Cardiac muscle cell (in vitro differentiated cells and primary cell): ENCODE measurements around the gene OR14A16. TPM values are rescaled to one million over a fixed set of nuclear protein-coding genes. Genes with fewer than 3 reads are reported as not detected.

Source experiments
- DNase-seq, 2 donors: peaks; one replicate each; pipeline versions ENCODE4 v3.0.0 to v3.0.0-alpha.2; 2010 to 2017; ENCODE audit warnings: low read depth in 1 of 2, low spot score in 1 of 2
- H3K27ac ChIP-seq: fragments of 200-600 bp; sonication (generic); 2 replicates; pipeline ENCODE4 v1.5.1; 2016
- H3K27me3 ChIP-seq: fragments of 200-600 bp; sonication (generic); 2 replicates; pipeline ENCODE4 v1.6.0; 2016; ENCODE audit warnings: control low read depth
- H3K36me3 ChIP-seq: fragments of 200-600 bp; sonication (generic); 2 replicates; pipeline ENCODE4 v1.5.1; 2016; ENCODE audit warnings: control low read depth
- H3K4me1 ChIP-seq: fragments of 200-600 bp; sonication (generic); 2 replicates; pipeline ENCODE4 v1.8.1; 2017; ENCODE audit warnings: low read depth, mild to moderate bottlenecking, mixed run types
- H3K4me3 ChIP-seq: fragments of 200-600 bp; sonication (generic); 2 replicates; pipeline ENCODE4 v1.5.1; 2016; ENCODE audit warnings: mild to moderate bottlenecking
- H3K9me3 ChIP-seq: fragments of 200-600 bp; sonication (generic); 2 replicates; pipeline ENCODE4 v1.5.1; 2017; ENCODE audit warnings: low read depth, mild to moderate bottlenecking, control low read depth
- polyA plus RNA-seq: library from polyadenylated mRNA; unstranded; fragments of >200 nt; fragmentation: Nextera tagmentation; extraction: Ambion mirVana; gene quantifications from 2 replicates; pipeline ENCODE4 v1.2.1, GENCODE V29; 2016
- total RNA-seq: library from RNA; depleted of rRNA; stranded (reverse); fragments of >200 nt; gene quantifications from 2 replicates; pipeline ENCODE4 v1.2.3, GENCODE V29; 2016
- TF ChIP-seq, protein P1 (sequence below): IDR thresholded peaks from 2 replicates; pipeline ENCODE4 v1.5.1; 2012; ENCODE audit warnings: low read depth, mild to moderate bottlenecking, low read length

OR14A16 gene
- total and polyA plus RNA-seq, 2 experiments from 2014 or later: not detected

DNA sequence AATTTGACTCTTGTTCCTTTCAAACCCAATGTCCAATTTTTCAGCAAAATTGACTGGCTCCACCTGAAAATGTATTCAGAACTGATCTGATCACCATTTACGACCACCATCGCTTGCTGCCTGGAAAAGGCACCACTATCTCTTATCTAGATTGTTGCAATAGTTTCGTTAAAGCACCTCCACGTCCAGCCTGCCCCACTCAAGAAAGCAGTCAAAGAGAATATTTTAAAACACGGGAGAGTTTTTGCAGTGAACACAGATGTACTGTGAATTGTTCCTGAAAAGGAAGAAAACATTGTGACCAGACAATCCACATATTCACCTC, 21.7 kb upstream of the OR14A16 start:
- Histone ChIP-seq H3K27ac (no peak overlapping the region), H3K36me3 (no peaks in the 10 kb centered on the region), H3K4me1 (no peaks in the 10 kb centered on the region), H3K27me3 (no peaks in the 10 kb centered on the region), H3K4me3 (no peak overlapping the region), H3K9me3 (no peaks in the 10 kb centered on the region)
- TF ChIP-seq, protein P1, sequence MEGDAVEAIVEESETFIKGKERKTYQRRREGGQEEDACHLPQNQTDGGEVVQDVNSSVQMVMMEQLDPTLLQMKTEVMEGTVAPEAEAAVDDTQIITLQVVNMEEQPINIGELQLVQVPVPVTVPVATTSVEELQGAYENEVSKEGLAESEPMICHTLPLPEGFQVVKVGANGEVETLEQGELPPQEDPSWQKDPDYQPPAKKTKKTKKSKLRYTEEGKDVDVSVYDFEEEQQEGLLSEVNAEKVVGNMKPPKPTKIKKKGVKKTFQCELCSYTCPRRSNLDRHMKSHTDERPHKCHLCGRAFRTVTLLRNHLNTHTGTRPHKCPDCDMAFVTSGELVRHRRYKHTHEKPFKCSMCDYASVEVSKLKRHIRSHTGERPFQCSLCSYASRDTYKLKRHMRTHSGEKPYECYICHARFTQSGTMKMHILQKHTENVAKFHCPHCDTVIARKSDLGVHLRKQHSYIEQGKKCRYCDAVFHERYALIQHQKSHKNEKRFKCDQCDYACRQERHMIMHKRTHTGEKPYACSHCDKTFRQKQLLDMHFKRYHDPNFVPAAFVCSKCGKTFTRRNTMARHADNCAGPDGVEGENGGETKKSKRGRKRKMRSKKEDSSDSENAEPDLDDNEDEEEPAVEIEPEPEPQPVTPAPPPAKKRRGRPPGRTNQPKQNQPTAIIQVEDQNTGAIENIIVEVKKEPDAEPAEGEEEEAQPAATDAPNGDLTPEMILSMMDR: no peak
- DNase-seq: no peak

DNA sequence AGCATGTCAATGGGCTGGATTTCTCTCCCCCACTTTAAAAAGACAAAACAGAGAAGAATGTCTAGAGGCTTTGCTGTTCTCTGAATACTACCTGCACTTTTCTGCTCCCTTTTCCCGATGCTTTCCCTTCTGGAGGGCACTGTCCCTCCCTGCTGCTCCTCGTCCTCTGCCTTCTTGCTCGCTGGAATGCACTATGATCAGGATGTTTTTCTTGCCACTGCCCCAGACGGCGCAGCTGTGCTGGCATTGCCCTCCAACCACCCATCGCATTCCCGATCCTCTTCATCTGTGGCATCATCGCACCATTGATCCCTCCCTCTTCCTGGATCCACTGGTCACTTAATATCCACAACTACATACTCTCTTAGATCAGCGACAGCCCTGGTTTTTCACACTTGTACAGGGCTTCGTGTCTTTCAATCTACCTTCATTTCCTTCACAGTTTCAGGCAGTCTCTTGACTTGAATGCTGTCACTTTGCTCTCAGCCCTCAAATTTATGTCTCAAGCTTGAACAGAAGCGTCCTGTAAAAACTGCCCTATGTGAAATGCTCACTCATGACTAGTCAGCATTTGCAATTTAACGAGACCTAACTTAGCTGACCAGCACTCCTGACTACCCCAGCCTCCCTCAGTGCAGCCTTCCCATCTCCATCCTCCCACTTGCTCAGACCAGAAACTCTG, 21.2 kb upstream of the OR14A16 start:
- DNase-seq: no peak

DNA sequence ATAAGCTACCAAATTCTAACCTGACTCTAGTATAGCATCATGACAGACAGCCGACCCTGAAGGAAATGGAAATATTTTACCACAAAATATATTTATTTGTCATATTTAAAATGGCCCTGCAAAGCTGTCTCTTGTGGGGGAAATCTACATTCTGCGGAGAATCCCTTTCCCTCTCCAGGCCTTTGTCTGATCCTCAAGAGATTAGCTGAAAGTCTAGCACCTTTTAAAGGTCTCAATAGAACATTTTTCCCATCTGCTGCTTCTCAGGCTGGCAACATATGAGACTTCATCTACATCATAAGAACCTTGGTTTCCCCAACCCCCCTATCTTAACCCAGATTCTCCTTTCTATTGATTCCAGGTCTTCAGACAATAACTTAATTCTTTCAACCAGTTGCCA, 19.5 kb upstream of the OR14A16 start:
- Histone ChIP-seq H3K4me3 (no peak overlapping the region), H3K27me3 (no peaks in the 10 kb centered on the region), H3K36me3 (no peaks in the 10 kb centered on the region), H3K9me3 (no peaks in the 10 kb centered on the region), H3K27ac (no peak overlapping the region), H3K4me1 (no peaks in the 10 kb centered on the region)
- no peak for DNase-seq
- TF ChIP-seq, protein P1: no peak

More for the DNA sequence above, 21.2 kb upstream of the OR14A16 start:
- TF ChIP-seq, protein P1: no peak
- Histone ChIP-seq H3K27me3 (no peaks in the 10 kb centered on the region), H3K9me3 (no peaks in the 10 kb centered on the region), H3K36me3 (no peaks in the 10 kb centered on the region), H3K27ac (no peak overlapping the region), H3K4me1 (no peaks in the 10 kb centered on the region), H3K4me3 (no peak overlapping the region)

DNA sequence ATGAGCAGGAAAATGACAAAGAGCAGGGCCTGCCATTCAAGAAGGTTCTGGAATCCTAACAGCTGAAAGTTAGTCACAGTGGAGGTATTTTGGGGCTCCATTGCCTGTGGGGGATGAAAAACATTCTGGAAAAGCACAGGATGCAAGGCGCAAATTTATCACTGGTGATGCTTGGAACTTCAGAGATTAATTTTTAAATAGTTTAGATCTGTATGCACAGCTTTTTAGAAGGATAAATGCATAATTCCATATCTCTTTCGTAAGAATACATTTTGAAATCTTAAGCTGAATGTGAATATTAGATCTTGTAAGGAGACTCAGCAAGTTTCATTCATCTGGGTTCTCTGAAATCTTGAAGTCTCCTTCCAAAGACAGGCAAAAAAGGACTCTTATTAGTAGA, 17.9 kb upstream of the OR14A16 start, which contains the start of gene OR11L1:
Gene OR11L1, minus strand, starts transcription at position 101 of the 400 bp plus-strand sequence. Its CDS starts 0 bp downstream, at position 101.
- H3K27me3 ChIP-seq: no peaks in the 10 kb centered on the region
- H3K27ac ChIP-seq: no peak within 1 kb of the TSS
- DNase-seq: no peak
- no peaks in the 10 kb centered on the region for H3K4me1 ChIP-seq
- no peak within 1 kb of the TSS for H3K4me3 ChIP-seq
- no peaks in the 10 kb centered on the region for H3K36me3 ChIP-seq
- no peaks in the 10 kb centered on the region for H3K9me3 ChIP-seq
- TF ChIP-seq, protein P1: no peak

DNA sequence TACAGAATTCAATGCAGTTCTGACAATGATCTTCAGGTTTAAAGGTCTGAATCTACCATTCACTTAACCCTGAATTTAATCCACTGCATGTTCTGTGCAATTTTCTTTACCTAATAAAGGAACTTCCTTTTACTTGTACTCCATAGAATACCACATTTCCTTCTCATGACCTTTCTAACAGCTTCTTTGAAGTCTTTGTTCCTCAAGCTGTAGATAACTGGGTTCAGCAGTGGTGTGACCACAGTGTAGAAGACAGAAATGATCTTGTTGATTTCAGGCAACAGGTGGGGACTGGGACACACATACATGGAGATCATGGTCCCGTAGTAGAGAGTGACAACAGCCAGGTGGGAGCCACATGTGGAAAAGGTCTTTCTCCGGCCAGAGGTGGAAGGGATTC, 16.9 kb upstream of the OR14A16 start:
- H3K27me3 ChIP-seq: no peaks in the 10 kb centered on the region
- no peak for DNase-seq
- H3K36me3 ChIP-seq: no peaks in the 10 kb centered on the region
- H3K4me3 ChIP-seq: no peak overlapping the region
- H3K4me1 ChIP-seq: no peaks in the 10 kb centered on the region
- no peak overlapping the region for H3K27ac ChIP-seq
- TF ChIP-seq, protein P1: no peak
- no peaks in the 10 kb centered on the region for H3K9me3 ChIP-seq
